Naive B cell (primary cell): ENCODE measurements around the gene PSPH. TPM values are rescaled to one million over a fixed set of nuclear protein-coding genes. Genes with fewer than 3 reads are reported as not detected.
"Not testable (repeated sequence)": the region's sequence is repeated elsewhere in the genome, so short reads cannot be mapped to it uniquely, and the experiment has no call there.

Experiments used
- ATAC-seq, 2 donors: fragments of 150-1000 bp; cut with Tn5 transposase; 2 replicates each; pipeline ENCODE4 v1.10.0; 2021; ENCODE audit warnings: low read depth in 2 of 2, mild to moderate bottlenecking in 2 of 2, moderate library complexity in 2 of 2
- DNase-seq: peaks from one replicate; pipeline ENCODE4 v3.0.0; 2022
- H3K27ac Mint-ChIP-seq, 6 donors: one replicate each; pipeline ENCODE4 v1.8.0; 2020 to 2022; ENCODE audit warnings: mild to moderate bottlenecking in 6 of 6, mixed read lengths in 6 of 6, moderate library complexity in 5 of 6, inconsistent platforms in 2 of 6
- H3K27me3 Mint-ChIP-seq, 3 donors: one replicate each; pipeline ENCODE4 v1.8.0; 2021 to 2022; ENCODE audit warnings: mixed read lengths in 3 of 3, mild to moderate bottlenecking in 1 of 3
- H3K36me3 Mint-ChIP-seq, 2 donors: one replicate each; pipeline ENCODE4 v1.8.0; 2020 to 2022; ENCODE audit warnings: mixed read lengths in 2 of 2, inconsistent platforms in 1 of 2, mild to moderate bottlenecking in 1 of 2
- H3K4me1 Mint-ChIP-seq, 3 donors: one replicate each; pipeline ENCODE4 v1.8.0; 2020 to 2022; ENCODE audit warnings: mixed read lengths in 3 of 3, inconsistent platforms in 1 of 3, mild to moderate bottlenecking in 1 of 3, moderate library complexity in 1 of 3
- H3K4me3 Mint-ChIP-seq, 8 donors: one replicate each; pipeline ENCODE4 v1.8.0; 2020 to 2022; ENCODE audit warnings: mild to moderate bottlenecking in 8 of 8, mixed read lengths in 8 of 8, moderate library complexity in 8 of 8, inconsistent platforms in 2 of 8
- H3K9me3 Mint-ChIP-seq, 7 donors: one replicate each; pipeline ENCODE4 v1.8.0; 2020 to 2022; ENCODE audit warnings: mixed read lengths in 7 of 7, mild to moderate bottlenecking in 5 of 7, inconsistent platforms in 2 of 7, moderate library complexity in 1 of 7
- polyA plus RNA-seq, 6 donors: library from polyadenylated mRNA; unstranded; fragments of 300-500 nt; fragmentation: Illumina TruSeq; gene quantifications; one replicate each; pipeline ENCODE4 v1.2.3, GENCODE V29; 2021; ENCODE audit warnings: low read depth in 6 of 6

PSPH gene
- polyA plus RNA-seq, 6 donors from 2014 or later, result 4.9 to 6.1 (median 5.8) TPM; not detected in 1

- peak overlapping the region in 1 of 6 donors; percentile 39 for H3K27ac Mint-ChIP-seq
- H3K36me3 Mint-ChIP-seq, result no peaks in the 10 kb centered on the region
- DNase-seq (no peak), ATAC-seq (no peak)
- H3K4me1 Mint-ChIP-seq, result peaks cover 5 to 25% (median 15%) of the 10 kb centered on the region in 3 donors
- no peaks in the 10 kb centered on the region for H3K9me3 Mint-ChIP-seq
- no peaks in the 10 kb centered on the region for H3K27me3 Mint-ChIP-seq
- H3K4me3 Mint-ChIP-seq, result peak overlapping the region in 1 of 8 donors; percentile 62
Observed at GRCh38 chr7:56048245-56048644, 3.0 kb downstream of the PSPH start.

- not testable (repeated sequence) for H3K27me3 Mint-ChIP-seq, ATAC-seq, H3K4me3 Mint-ChIP-seq, DNase-seq, H3K36me3 Mint-ChIP-seq, H3K9me3 Mint-ChIP-seq
- peak overlapping the region in 1 of 6 donors; percentile 27 for H3K27ac Mint-ChIP-seq
- peaks cover 5 to 18% (median 15%) of the 10 kb centered on the region in 3 donors for H3K4me1 Mint-ChIP-seq
Observed at GRCh38 chr7:56047446-56048116, 3.7 kb downstream of the PSPH start.

GRCh38 chr7:56046721-56047445 is 4.4 kb downstream of the PSPH start:
- H3K4me1 Mint-ChIP-seq, result peaks cover 5 to 14% (median 12%) of the 10 kb centered on the region in 3 donors
- H3K27me3 Mint-ChIP-seq, result no peaks in the 10 kb centered on the region
- DNase-seq (no peak), ATAC-seq (no peak)
- H3K27ac Mint-ChIP-seq, result peak overlapping the region in 1 of 6 donors; percentile 56
- no peaks in the 10 kb centered on the region for H3K36me3 Mint-ChIP-seq
- H3K4me3 Mint-ChIP-seq, result peak overlapping the region in 1 of 8 donors; percentile 21
- no peaks in the 10 kb centered on the region for H3K9me3 Mint-ChIP-seq

GRCh38 chr7:56045758-56046157 is 5.5 kb downstream of the PSPH start:
- H3K4me1 Mint-ChIP-seq, H3K27me3 Mint-ChIP-seq, H3K36me3 Mint-ChIP-seq, ATAC-seq, H3K4me3 Mint-ChIP-seq, DNase-seq, H3K27ac Mint-ChIP-seq, H3K9me3 Mint-ChIP-seq: not testable (repeated sequence)

GRCh38 chr7:56040730-56041129 is 10.5 kb downstream of the PSPH start:
- no peak overlapping the region for H3K27ac Mint-ChIP-seq
- H3K9me3 Mint-ChIP-seq, result no peaks in the 10 kb centered on the region
- DNase-seq (no peak), ATAC-seq (no peak)
- H3K27me3 Mint-ChIP-seq, result no peaks in the 10 kb centered on the region
- H3K36me3 Mint-ChIP-seq, result no peaks in the 10 kb centered on the region
- peaks cover 0 to 3% (median 0%) of the 10 kb centered on the region in 3 donors for H3K4me1 Mint-ChIP-seq
- H3K4me3 Mint-ChIP-seq, result no peak overlapping the region

- Mint-ChIP-seq H3K4me1 (peaks cover 5 to 8% (median 7%) of the 10 kb centered on the region in 3 donors), H3K27ac (peak overlapping the region in 3 of 6 donors; percentile 3 to 36 (median 29)), H3K27me3 (no peaks in the 10 kb centered on the region), H3K36me3 (no peaks in the 10 kb centered on the region), H3K4me3 (peak overlapping the region; percentile 78 to 93 (median 88)), H3K9me3 (no peaks in the 10 kb centered on the region)
- ATAC-seq (peak; percentile 95 to 96), DNase-seq (peak; percentile 70)
Observed at GRCh38 chr7:56033671-56034432, 17.4 kb downstream of the PSPH start.

GRCh38 chr7:56032578-56032977 is 18.7 kb downstream of the PSPH start:
- H3K27ac Mint-ChIP-seq, H3K9me3 Mint-ChIP-seq, H3K4me1 Mint-ChIP-seq, ATAC-seq, H3K27me3 Mint-ChIP-seq, DNase-seq, H3K36me3 Mint-ChIP-seq: not testable (repeated sequence)
- peak overlapping the region in 5 of 8 donors; percentile 2 to 84 (median 56) for H3K4me3 Mint-ChIP-seq

- peak overlapping the region in 2 of 8 donors; percentile 58 to 82 for H3K4me3 Mint-ChIP-seq
- not testable (repeated sequence) for DNase-seq, ATAC-seq
Observed at GRCh38 chr7:56031556-56031955, 19.7 kb downstream of the PSPH start.

GRCh38 chr7:56030340-56030739 is 20.9 kb downstream of the PSPH start:
- Mint-ChIP-seq H3K4me3 (no peak overlapping the region), H3K4me1 (peaks cover 5 to 8% (median 7%) of the 10 kb centered on the region in 3 donors), H3K27ac (no peak overlapping the region), H3K36me3 (peaks cover 0 to 4% of the 10 kb centered on the region in 2 donors), H3K27me3 (no peaks in the 10 kb centered on the region), H3K9me3 (peaks cover 0 to 1% (median 0%) of the 10 kb centered on the region in 7 donors)
- DNase-seq, result no peak
- ATAC-seq, result no peak

More at GRCh38 chr7:56031556-56031955, 19.7 kb downstream of the PSPH start:
- not testable (repeated sequence) for H3K27me3 Mint-ChIP-seq, H3K36me3 Mint-ChIP-seq, H3K9me3 Mint-ChIP-seq, H3K4me1 Mint-ChIP-seq
- peak overlapping the region in 1 of 6 donors; percentile 21 for H3K27ac Mint-ChIP-seq

- Mint-ChIP-seq H3K4me1 (peaks cover 5 to 7% (median 7%) of the 10 kb centered on the region in 3 donors), H3K9me3 (peaks cover 0 to 1% (median 0%) of the 10 kb centered on the region in 7 donors), H3K4me3 (no peak overlapping the region), H3K27me3 (no peaks in the 10 kb centered on the region), H3K27ac (no peak overlapping the region), H3K36me3 (peaks cover 0 to 4% of the 10 kb centered on the region in 2 donors)
- no peak for DNase-seq
- no peak for ATAC-seq
Observed at GRCh38 chr7:56028942-56029630, 22.2 kb downstream of the PSPH start.

GRCh38 chr7:56026538-56026937 is 24.7 kb downstream of the PSPH start:
- no peak overlapping the region for H3K27ac Mint-ChIP-seq

GRCh38 chr7:56023500-56023899 is 27.7 kb downstream of the PSPH start:
- Mint-ChIP-seq H3K27ac (peak overlapping the region in 1 of 6 donors; percentile 38), H3K4me1 (no peaks in the 10 kb centered on the region), H3K9me3 (peaks cover 0 to 1% (median 0%) of the 10 kb centered on the region in 7 donors), H3K4me3 (no peak overlapping the region), H3K27me3 (no peaks in the 10 kb centered on the region), H3K36me3 (peaks cover 0 to 4% of the 10 kb centered on the region in 2 donors)
- DNase-seq (no peak), ATAC-seq (no peak)

More at GRCh38 chr7:56026538-56026937, 24.7 kb downstream of the PSPH start:
- H3K9me3 Mint-ChIP-seq, result peaks cover 0 to 1% (median 0%) of the 10 kb centered on the region in 7 donors
- ATAC-seq (no peak), DNase-seq (no peak)
- H3K4me3 Mint-ChIP-seq, result no peak overlapping the region
- no peaks in the 10 kb centered on the region for H3K27me3 Mint-ChIP-seq
- no peaks in the 10 kb centered on the region for H3K4me1 Mint-ChIP-seq
- H3K36me3 Mint-ChIP-seq, result peaks cover 0 to 4% of the 10 kb centered on the region in 2 donors

GRCh38 chr7:56019501-56019900 is 31.7 kb downstream of the PSPH start:
- Mint-ChIP-seq H3K4me1 (no peaks in the 10 kb centered on the region), H3K9me3 (no peaks in the 10 kb centered on the region), H3K4me3 (no peak overlapping the region), H3K27me3 (no peaks in the 10 kb centered on the region), H3K27ac (no peak overlapping the region), H3K36me3 (no peaks in the 10 kb centered on the region)
- ATAC-seq (no peak), DNase-seq (no peak)
